ENCODE data around the gene BICD2. TPM values are rescaled to one million over a fixed set of nuclear protein-coding genes. Genes with fewer than 3 reads are reported as not detected.

The BICD2 gene
- total RNA-seq, 6 donors from 2014 or later, result 33.8 to 50.1 (median 45.1) TPM

DNA sequence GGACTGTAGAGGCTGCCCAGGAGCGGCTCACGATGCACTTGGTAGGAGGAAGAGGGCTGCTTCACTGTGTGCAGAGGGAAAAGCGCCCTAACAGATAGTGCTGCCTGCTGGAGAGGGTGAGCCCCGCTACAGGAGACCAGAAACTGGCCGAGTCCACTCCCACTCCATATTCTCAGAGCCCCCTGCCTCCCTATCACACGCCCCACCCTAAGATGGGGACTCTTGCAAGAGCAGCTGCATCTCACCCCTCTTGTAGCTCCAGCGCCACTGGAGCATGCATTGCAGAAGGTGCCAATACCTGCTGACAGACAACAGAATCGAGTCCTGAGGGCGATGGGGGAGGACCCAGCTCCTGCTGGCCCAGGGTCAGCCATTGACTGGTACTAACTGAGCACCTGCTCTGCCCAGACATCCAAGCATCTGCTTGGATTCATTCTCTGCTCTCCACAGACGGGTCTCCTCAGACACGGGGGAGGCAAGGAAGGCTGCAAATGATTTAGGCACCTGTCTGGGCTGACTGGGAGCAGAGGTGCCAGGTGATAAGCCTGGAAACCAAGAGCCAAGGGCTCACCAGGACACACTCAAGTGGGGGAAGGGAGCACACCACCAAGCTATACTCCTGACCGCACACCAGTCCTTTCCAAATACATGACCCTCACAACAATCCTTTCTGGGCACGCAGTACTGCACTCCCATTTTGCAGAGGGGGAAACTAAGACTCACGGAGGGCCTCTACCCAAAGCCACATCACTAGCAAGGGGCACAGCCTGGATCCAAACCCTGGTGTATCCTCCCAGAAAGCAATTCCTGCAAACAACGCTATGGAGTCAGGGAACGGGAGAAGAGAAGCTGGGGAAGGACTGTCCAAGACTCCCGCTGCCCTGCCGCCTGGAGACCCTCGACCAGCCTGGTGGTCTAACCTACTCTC, 1.6 kb downstream of the BICD2 start:
- Histone ChIP-seq H3K27me3 (no peaks in the 10 kb centered on the region), H3K9me3 (no peaks in the 10 kb centered on the region), H3K4me1 (peaks cover 40 to 57% (median 50%) of the 10 kb centered on the region in 4 donors), H3K36me3 (no peaks in the 10 kb centered on the region), H3K4me3 (peak overlapping the region; percentile 83 to 100 (median 97)), H3K27ac (peak overlapping the region; percentile 88 to 100 (median 100))
- ATAC-seq (ENCODE audit: low FRiP score in 2 of 2) (no peak), DNase-seq (no peak)
- 57 to 59% methylated on average over 14 to 19 of the region's 19 CpGs for WGBS, 2 donors
- no peak for TF ChIP-seq POLR2AphosphoS5 (IDR thresholded peaks at IDR 0.05)
- TF ChIP-seq, protein P1, sequence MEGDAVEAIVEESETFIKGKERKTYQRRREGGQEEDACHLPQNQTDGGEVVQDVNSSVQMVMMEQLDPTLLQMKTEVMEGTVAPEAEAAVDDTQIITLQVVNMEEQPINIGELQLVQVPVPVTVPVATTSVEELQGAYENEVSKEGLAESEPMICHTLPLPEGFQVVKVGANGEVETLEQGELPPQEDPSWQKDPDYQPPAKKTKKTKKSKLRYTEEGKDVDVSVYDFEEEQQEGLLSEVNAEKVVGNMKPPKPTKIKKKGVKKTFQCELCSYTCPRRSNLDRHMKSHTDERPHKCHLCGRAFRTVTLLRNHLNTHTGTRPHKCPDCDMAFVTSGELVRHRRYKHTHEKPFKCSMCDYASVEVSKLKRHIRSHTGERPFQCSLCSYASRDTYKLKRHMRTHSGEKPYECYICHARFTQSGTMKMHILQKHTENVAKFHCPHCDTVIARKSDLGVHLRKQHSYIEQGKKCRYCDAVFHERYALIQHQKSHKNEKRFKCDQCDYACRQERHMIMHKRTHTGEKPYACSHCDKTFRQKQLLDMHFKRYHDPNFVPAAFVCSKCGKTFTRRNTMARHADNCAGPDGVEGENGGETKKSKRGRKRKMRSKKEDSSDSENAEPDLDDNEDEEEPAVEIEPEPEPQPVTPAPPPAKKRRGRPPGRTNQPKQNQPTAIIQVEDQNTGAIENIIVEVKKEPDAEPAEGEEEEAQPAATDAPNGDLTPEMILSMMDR (IDR thresholded peaks at IDR 0.05), result no peak
- no peak for TF ChIP-seq EP300 (IDR thresholded peaks at IDR 0.05)
- TF ChIP-seq POLR2A (IDR thresholded peaks at IDR 0.05), result no peak

DNA sequence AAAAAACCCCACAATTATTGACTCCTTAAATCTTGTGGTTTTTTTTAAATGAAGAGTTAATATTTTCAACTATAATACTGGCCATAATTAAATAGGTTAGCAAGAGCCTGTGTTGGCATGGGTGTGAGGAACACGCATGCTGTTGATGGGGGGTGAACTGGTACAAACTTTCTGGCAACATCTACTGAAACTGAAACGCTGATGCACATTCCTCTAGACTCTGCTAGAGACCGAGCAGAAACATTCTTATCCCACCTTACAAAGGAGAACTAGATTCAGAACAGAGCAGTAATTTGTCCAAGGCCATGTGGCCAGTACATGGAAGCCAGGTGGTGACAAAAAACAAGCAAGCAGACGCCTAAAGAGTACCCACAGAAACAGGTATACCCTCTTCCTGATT, 2.4 kb downstream of the BICD2 start:
- TF ChIP-seq, protein P1 (IDR thresholded peaks at IDR 0.05), result no peak
- TF ChIP-seq EP300 (IDR thresholded peaks at IDR 0.05) (no peak), POLR2AphosphoS5 (IDR thresholded peaks at IDR 0.05) (no peak), POLR2A (IDR thresholded peaks at IDR 0.05) (no peak)
- 33 to 51% methylated on average over 4 of the region's 4 CpGs for WGBS, 2 donors
- peak overlapping the region in 2 of 4 donors; percentile 38 to 100 for H3K27ac ChIP-seq
- no peaks in the 10 kb centered on the region for H3K9me3 ChIP-seq
- H3K4me1 ChIP-seq, result peaks cover 40 to 53% (median 50%) of the 10 kb centered on the region in 4 donors
- no peaks in the 10 kb centered on the region for H3K36me3 ChIP-seq
- H3K4me3 ChIP-seq, result peak overlapping the region in 1 of 4 donors; percentile 83
- ATAC-seq (ENCODE audit: low FRiP score in 2 of 2), result no peak
- no peak for DNase-seq
- H3K27me3 ChIP-seq, result no peaks in the 10 kb centered on the region

DNA sequence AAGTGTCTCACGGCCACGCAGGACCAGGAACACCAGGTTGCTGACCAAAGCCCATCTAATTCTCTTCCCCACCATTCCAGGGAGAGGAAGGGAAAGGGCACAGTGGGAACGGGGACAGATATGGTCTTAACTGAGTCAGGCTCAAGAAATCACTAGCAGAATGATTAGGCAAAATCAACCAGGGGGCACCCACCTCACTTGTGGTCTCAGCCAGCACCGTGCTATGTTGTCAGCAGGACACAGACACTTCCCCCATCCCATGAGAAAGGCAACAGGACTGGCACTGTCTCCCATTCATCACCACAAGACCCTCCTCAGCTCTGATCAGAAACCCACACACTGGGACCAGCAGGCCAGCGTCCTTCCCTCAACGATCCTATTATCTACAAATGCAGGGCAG, 2.9 kb downstream of the BICD2 start:
- TF ChIP-seq EP300 (IDR thresholded peaks at IDR 0.05), result no peak
- TF ChIP-seq POLR2AphosphoS5 (IDR thresholded peaks at IDR 0.05), result no peak
- no peak for TF ChIP-seq POLR2A (IDR thresholded peaks at IDR 0.05)
- TF ChIP-seq, protein P1 (IDR thresholded peaks at IDR 0.05), result no peak
- no peaks in the 10 kb centered on the region for H3K27me3 ChIP-seq
- H3K27ac ChIP-seq, result peak overlapping the region in 2 of 4 donors; percentile 38 to 48
- H3K36me3 ChIP-seq, result no peaks in the 10 kb centered on the region
- H3K4me3 ChIP-seq, result no peak overlapping the region
- 42 to 59% methylated on average over 3 to 6 of the region's 6 CpGs for WGBS, 2 donors
- ATAC-seq (ENCODE audit: low FRiP score in 2 of 2), result no peak
- H3K4me1 ChIP-seq, result peaks cover 40 to 53% (median 50%) of the 10 kb centered on the region in 4 donors
- DNase-seq, result no peak
- H3K9me3 ChIP-seq, result no peaks in the 10 kb centered on the region

DNA sequence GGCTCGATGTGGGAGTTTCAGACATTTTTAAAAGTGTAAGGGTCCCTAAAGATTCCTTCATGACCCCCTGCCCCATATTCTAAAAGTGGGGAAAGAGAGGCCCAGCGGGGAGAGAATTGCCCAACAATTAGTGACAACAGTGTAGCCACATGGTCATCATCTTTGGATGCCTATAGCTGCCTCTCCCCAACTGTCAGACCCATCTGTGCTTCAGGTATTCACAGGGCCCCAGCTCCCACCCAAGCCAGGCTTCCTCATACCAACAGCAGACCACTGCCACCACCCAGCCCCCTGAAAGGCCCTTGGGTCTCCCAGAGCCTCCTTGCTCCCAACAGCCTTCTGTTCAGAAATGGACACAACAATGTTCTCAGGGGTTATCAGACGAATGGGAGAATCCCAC, 4.1 kb downstream of the BICD2 start:
- H3K27me3 ChIP-seq, result no peaks in the 10 kb centered on the region
- peaks cover 33 to 45% (median 42%) of the 10 kb centered on the region in 4 donors for H3K4me1 ChIP-seq
- no peak for ATAC-seq (ENCODE audit: low FRiP score in 2 of 2)
- DNase-seq, result no peak
- peak overlapping the region in 2 of 4 donors; percentile 48 to 53 for H3K27ac ChIP-seq
- WGBS, 2 donors, result 17 to 57% methylated on average over 1 to 3 of the region's 3 CpGs
- H3K4me3 ChIP-seq, result no peak overlapping the region
- TF ChIP-seq, protein P1 (IDR thresholded peaks at IDR 0.05), result no peak
- H3K36me3 ChIP-seq, result no peaks in the 10 kb centered on the region
- no peaks in the 10 kb centered on the region for H3K9me3 ChIP-seq

Measured in upper lobe of left lung (tissue), 6 donors.